ENCODE results near the gene SPDYC. TPM values are rescaled to one million over a fixed set of nuclear protein-coding genes. Genes with fewer than 3 reads are reported as not detected.

Gene SPDYC
- total and polyA plus RNA-seq, 2 of the 13 experiments (the other 11 are each of a cell fraction or from before 2014, with no cell fraction given) = 0.15 to 0.33 TPM

DNA sequence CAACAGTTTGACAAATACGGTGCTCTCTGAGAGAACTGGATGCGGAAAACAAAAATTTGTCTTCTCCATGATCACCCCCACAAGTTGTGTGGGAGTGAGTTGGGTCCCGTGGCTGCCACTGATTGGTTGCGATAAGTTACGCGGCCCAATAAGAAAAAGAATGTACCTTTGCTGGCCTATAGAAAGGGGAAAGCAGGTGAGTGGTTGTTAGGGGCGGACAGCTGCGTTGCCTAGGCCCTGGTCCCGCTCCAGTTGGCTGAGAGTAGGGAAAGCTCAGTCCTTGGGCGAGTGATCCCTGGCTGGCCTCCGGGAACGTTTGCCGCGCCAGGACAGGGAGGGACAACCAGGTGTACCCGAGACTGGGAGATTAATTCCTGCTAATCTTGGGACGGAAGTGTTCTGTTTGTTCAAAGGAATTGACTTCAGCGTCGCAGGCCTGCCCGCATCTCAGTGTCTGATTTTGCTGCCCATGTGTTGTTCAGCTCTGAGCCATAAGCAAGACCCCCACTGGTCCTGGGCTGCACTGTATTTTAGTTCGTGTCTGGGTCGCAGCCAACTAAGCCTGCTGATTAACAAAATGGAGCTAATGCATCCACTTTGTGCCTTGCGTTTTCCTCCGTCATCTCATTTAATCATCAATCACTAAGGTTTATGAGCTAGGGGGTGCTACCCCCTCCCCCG, 34.9 kb upstream of the SPDYC start (continued):
- TF ChIP-seq ZZZ3 (CRISPR knock-in tag; IDR thresholded peaks at IDR 0.05; ENCODE audit: borderline replicate concordance) = peak; percentile 17; the same call in 1 of the 2 replicates
- TF ChIP-seq ZNF264 (CRISPR knock-in tag; IDR thresholded peaks at IDR 0.05) = 0 out of 2 replicates have a peak, but pooled peaks have one; percentile 16
- TF ChIP-seq, protein P1, sequence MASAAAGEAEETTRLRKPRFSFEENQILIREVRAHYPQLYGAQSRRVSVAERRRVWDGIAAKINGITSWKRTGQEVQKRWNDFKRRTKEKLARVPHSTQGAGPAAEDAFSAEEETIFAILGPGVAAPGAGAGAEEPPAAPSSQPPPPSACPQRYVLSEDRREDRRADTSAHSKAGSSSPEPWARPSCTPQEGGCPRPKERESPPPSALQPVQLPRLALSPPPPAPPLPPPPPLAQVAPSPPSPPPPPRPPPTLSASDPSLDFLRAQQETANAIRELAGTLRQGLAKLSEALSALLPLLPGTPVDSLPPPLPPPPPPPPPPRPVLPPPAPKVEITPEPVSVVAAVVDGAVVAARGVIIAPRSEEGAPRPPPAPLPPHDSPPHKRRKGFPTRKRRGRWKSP (CRISPR knock-in tag; IDR thresholded peaks at IDR 0.05) = 0 out of 2 replicates have a peak, but pooled peaks have one; percentile 22
- TF ChIP-seq SMAD9 (CRISPR knock-in tag; IDR thresholded peaks at IDR 0.05) = peak; percentile 63; the same call in 1 of the 2 replicates
- TF ChIP-seq, protein P2, sequence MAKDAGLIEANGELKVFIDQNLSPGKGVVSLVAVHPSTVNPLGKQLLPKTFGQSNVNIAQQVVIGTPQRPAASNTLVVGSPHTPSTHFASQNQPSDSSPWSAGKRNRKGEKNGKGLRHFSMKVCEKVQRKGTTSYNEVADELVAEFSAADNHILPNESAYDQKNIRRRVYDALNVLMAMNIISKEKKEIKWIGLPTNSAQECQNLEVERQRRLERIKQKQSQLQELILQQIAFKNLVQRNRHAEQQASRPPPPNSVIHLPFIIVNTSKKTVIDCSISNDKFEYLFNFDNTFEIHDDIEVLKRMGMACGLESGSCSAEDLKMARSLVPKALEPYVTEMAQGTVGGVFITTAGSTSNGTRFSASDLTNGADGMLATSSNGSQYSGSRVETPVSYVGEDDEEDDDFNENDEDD (CRISPR knock-in tag; IDR thresholded peaks at IDR 0.05; ENCODE audit: borderline replicate concordance) = peak; percentile 11; the same call in 1 of the 2 replicates
- no peak for TF ChIP-seq XRCC5 (optimal IDR thresholded peaks at IDR 0.05; ENCODE audit: low read length)
- TF ChIP-seq ZNF530 (CRISPR knock-in tag; IDR thresholded peaks at IDR 0.05; ENCODE audit: low read depth) = no peak
- 0 out of 2 replicates have a peak, but pooled peaks have one; percentile 5 for TF ChIP-seq ZNF766 (CRISPR knock-in tag; IDR thresholded peaks at IDR 0.05; ENCODE audit: borderline replicate concordance)
- TF ChIP-seq REPIN1 (CRISPR knock-in tag; IDR thresholded peaks at IDR 0.05; ENCODE audit: borderline replicate concordance, low read depth) = 0 out of 2 replicates have a peak, but pooled peaks have one; percentile 15
- TF ChIP-seq ZFP36L1 (CRISPR knock-in tag; IDR thresholded peaks at IDR 0.05) = no peak
- TF ChIP-seq, protein P3, sequence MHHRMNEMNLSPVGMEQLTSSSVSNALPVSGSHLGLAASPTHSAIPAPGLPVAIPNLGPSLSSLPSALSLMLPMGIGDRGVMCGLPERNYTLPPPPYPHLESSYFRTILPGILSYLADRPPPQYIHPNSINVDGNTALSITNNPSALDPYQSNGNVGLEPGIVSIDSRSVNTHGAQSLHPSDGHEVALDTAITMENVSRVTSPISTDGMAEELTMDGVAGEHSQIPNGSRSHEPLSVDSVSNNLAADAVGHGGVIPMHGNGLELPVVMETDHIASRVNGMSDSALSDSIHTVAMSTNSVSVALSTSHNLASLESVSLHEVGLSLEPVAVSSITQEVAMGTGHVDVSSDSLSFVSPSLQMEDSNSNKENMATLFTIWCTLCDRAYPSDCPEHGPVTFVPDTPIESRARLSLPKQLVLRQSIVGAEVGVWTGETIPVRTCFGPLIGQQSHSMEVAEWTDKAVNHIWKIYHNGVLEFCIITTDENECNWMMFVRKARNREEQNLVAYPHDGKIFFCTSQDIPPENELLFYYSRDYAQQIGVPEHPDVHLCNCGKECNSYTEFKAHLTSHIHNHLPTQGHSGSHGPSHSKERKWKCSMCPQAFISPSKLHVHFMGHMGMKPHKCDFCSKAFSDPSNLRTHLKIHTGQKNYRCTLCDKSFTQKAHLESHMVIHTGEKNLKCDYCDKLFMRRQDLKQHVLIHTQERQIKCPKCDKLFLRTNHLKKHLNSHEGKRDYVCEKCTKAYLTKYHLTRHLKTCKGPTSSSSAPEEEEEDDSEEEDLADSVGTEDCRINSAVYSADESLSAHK (CRISPR knock-in tag; IDR thresholded peaks at IDR 0.05; ENCODE audit: borderline replicate concordance) = no peak
- TF ChIP-seq, protein P4, sequence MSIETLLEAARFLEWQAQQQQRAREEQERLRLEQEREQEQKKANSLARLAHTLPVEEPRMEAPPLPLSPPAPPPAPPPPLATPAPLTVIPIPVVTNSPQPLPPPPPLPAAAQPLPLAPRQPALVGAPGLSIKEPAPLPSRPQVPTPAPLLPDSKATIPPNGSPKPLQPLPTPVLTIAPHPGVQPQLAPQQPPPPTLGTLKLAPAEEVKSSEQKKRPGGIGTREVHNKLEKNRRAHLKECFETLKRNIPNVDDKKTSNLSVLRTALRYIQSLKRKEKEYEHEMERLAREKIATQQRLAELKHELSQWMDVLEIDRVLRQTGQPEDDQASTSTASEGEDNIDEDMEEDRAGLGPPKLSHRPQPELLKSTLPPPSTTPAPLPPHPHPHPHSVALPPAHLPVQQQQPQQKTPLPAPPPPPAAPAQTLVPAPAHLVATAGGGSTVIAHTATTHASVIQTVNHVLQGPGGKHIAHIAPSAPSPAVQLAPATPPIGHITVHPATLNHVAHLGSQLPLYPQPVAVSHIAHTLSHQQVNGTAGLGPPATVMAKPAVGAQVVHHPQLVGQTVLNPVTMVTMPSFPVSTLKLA (IDR thresholded peaks at IDR 0.05) = no peak
- TF ChIP-seq ZNF598 (CRISPR knock-in tag; IDR thresholded peaks at IDR 0.05; ENCODE audit: borderline replicate concordance) = no peak
- no peak for TF ChIP-seq NAIF1 (CRISPR knock-in tag; IDR thresholded peaks at IDR 0.05; ENCODE audit: borderline replicate concordance)
- TF ChIP-seq IKZF4 (CRISPR knock-in tag; IDR thresholded peaks at IDR 0.05; ENCODE audit: borderline replicate concordance, low read depth, not compliant biosample characterization) = peak; percentile 79
- TF ChIP-seq, protein P5, sequence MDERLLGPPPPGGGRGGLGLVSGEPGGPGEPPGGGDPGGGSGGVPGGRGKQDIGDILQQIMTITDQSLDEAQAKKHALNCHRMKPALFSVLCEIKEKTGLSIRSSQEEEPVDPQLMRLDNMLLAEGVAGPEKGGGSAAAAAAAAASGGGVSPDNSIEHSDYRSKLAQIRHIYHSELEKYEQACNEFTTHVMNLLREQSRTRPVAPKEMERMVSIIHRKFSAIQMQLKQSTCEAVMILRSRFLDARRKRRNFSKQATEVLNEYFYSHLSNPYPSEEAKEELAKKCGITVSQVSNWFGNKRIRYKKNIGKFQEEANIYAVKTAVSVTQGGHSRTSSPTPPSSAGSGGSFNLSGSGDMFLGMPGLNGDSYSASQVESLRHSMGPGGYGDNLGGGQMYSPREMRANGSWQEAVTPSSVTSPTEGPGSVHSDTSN (CRISPR knock-in tag; IDR thresholded peaks at IDR 0.05) = peak; percentile 61
- no peak for TF ChIP-seq SNAI1 (CRISPR knock-in tag; IDR thresholded peaks at IDR 0.05; ENCODE audit: borderline replicate concordance)
- peak; percentile 92 for TF ChIP-seq POLR2AphosphoS5 (IDR thresholded peaks at IDR 0.05; ENCODE audit: low read depth, low read length)
- TF ChIP-seq, protein P6, sequence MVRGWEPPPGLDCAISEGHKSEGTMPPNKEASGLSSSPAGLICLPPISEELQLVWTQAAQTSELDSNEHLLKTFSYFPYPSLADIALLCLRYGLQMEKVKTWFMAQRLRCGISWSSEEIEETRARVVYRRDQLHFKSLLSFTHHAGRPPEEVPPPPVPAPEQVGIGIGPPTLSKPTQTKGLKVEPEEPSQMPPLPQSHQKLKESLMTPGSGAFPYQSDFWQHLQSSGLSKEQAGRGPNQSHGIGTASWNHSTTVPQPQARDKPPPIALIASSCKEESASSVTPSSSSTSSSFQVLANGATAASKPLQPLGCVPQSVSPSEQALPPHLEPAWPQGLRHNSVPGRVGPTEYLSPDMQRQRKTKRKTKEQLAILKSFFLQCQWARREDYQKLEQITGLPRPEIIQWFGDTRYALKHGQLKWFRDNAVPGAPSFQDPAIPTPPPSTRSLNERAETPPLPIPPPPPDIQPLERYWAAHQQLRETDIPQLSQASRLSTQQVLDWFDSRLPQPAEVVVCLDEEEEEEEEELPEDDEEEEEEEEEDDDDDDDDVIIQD (CRISPR knock-in tag; IDR thresholded peaks at IDR 0.05; ENCODE audit: low read depth) = 0 out of 2 replicates have a peak, but pooled peaks have one; percentile 25
- no peak for TF ChIP-seq KDM1A (CRISPR knock-in tag; IDR thresholded peaks at IDR 0.05)

All from HepG2 (cell line).